Ramos (cell line): ENCODE measurements around the gene KCND3.

Source experiments
- in situ Hi-C: fragments of 300-500 bp; cut with MboI; formaldehyde crosslinking; loops from one replicate; pipeline ENCODE4 v1.14.3; 2022; ENCODE audit warnings: low sequenced_read_pairs; ENCODE audit not compliant: unreplicated experiment

Gene KCND3

DNA sequence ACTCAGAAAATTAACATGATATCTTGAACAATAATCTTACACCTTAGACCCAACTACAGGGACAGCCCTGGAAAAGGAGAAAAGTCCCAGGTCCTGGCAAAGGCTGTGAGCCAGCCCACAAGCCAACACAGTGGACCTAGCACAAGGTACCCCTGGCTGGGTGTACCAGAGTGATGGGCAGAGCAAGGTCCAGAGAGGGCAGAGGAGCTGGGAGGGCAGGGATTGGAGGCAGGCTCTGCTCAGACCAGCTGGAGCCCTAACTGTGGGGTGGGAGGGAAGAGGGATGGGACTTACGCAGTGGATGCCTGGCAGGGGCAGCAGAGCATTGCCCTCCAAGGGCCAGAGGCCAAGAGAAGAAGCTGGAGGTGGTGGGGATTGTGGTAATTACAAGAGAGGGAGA, 101.6 kb downstream of the KCND3 start:
- in situ Hi-C loops: no loop called here

DNA sequence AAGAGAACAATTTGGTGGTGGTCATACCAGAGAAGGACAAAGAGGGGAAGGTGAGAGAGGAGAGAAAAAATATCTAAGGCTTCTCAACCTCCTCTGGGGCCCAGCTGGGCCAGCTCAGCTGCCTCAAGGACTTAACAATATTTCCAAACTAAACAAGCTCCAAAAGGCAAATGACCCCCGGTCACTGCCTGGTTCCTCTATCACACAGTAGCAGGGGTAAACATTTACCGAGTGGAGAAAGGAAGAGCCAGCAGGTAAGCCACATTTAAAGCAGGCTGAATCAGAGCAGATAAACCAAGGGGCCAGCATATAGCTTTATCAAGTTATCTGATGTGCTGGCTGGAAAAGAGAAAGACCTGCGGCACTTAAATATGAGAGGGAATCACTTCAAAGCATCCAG, 102.1 kb downstream of the KCND3 start:
- in situ Hi-C loops: no loop called here

DNA sequence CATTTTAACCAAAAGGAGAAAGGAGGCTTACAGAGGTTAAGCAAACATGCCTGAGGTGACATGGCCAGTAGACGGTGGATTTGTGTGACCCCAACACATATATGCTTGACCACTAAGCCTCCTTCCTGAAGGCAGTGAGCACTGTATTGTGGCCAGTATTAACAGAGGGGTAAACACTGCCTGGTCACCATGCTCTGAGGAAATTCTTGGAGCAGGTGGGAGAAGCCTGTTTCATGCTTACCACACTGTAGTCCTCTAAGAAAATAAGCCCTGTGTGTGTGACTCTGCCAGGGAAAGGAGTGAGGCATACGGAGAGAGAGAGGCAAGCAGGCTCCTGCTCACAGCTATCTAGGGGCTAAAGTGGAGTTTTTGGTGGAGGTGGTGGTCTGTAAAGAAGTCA, 102.7 kb downstream of the KCND3 start:
- in situ Hi-C loops: no loop called here

DNA sequence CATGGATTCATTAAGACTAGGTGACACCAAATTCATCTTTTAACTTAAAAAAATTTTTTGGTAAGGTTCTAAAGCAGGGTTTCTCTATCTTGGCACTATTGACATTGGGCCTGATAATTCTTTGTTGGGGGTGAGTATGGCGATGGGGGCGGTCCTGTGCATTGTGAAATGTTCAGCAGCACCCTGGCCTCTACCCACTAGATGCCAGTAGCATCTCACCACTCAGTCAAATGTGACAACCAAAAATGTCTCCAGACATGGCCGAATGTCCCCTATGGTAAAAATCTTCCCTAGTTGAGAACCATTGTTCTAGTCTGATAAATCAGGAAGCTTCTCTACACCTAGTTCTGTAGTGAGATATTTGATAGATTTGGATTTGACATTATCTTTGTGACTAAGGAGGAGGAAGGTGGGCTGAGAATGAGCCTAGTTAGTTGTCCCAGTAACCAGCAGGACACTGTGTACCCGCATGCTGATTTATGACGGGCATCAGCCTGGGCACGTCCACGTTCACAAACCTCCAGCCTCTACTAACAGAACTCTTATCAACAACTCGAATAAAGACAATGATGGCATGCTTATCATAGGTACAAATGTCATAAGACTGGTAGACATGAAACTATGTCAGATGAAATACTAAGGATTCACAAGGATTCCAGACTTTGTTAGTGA, 104.6 kb downstream of the KCND3 start:
- in situ Hi-C loops: no loop called here

DNA sequence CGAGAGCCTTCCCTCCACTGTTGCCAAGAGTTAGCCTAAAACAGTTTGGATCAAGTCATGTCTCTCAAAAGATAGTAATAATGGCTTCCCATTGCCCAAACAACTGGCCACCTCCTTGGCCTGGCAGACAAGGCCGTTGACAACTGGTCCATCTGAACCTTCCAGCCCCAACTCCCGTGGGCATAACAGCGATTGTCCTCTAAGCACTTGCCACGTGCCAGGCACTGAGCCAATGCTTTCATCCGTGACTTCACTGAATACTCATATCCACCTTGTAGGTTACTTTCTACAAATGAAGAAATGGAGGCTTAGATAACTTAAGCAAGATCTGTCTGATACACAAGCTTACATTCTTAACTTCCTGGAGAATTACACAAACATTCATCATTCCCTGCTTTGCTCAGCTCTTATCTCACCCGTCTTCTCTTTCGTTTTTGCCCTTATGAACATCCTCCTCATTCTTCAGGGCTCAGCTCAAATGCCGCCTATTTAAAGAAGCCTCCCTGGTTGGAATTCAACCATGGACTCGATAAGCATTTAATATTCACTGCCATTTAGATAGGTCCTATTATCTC, 106.4 kb downstream of the KCND3 start:
- in situ Hi-C loops: no loop called here

DNA sequence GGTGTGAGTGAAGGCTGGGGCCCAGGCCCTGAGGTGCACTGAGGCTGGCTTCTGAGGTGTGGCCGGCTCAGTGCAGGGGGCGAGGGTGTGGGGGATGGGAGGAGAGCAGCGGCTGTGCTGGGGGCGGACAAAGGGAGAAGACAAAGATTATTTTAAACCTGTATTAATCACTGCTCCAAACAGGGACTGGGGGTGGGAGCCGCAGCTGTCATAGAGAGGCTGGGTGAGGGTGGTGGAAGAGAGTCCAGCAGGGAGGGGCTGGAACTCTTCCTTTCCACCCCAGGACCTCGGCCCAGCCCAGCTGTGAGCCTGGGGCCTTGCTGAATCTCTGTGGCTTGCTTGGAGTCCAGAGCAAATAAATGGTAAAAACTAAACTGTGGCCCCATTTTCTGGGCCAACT, 106.9 kb downstream of the KCND3 start:
- in situ Hi-C loops: no loop called here

DNA sequence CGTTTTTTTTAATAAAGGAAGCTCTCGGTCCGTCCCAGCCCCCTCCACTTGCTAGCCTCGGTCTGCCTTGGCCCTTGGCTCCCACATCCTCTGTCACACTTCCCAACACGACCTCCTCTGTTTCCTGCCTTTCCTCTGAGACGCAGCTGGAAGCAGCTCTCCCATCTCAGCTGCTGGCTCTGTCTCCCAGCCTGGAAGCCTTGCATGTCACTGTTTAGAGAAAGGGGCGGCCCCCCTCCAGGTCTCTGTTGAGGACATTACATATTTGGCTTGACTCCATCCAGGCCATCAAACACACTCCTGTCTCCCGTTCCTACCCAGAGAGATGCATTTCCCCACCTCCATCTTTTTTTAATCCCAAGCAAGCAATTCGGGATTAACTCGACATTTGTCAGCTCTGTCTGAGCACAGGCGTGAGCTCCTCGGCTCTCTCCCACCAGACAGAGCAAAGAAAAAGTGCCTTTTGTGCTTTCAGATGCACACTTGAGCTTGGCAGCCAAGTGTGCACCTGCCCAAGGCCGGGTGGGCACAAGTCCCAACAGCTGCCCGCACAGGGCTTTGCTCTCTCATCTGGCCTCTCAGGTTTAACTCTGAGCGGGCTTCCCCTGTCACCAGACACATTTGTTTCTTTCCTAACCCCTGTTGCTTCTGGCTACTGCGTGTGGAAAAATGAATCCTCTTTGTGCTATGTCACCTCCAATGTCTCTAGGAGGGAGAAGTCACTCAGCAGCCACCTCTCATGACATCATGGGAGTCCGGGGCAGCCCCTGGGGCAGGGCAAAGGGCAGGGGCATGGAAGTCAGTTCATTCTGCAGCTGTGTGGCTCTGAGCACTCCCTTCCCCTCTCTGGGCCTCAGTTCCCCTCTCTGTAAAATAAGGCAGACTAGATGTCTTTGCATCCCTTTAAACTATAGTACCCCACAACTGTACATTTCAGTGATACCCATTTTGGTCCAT, 108.3 kb downstream of the KCND3 start:
- in situ Hi-C loops: no loop called here

DNA sequence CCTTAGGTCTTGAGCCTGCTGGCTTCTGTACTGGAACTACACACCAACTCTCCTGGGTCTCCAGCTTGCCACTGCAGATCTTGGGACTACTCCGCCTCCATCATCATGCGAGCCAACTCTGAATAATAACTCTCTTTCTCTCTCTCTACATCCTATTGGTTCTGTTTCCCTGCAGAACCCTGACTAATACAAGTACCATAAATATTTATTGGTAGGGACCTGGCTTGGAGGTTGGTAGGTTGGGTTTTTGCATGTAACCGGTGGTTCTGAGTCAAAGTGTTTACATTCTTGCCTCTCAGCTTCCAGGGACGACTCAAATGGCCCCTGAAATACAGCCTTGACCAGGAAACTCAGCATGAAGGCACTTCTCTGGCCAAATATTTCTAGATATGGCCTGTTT, 110.4 kb downstream of the KCND3 start:
- in situ Hi-C loops: no loop called here

DNA sequence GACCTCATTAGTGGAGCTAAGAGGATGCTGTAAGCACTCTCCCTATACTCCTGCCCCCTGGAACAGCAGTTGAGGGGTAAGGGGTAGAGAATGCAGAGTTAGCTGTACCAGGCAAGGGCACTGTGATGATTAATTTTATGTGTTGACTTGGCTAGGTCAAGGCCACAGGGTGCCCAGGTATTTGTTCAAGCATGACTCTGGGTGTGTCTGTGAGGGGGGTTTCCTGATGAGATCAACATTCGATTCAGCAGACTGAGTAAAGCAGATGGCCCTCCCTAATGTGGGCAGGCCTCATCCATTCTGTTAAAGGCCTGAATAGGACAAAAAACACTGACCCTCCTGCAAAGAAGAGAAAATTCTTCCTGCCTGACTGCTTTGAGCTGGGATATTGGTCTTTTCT, 110.8 kb downstream of the KCND3 start:
- in situ Hi-C loops: no loop called here

DNA sequence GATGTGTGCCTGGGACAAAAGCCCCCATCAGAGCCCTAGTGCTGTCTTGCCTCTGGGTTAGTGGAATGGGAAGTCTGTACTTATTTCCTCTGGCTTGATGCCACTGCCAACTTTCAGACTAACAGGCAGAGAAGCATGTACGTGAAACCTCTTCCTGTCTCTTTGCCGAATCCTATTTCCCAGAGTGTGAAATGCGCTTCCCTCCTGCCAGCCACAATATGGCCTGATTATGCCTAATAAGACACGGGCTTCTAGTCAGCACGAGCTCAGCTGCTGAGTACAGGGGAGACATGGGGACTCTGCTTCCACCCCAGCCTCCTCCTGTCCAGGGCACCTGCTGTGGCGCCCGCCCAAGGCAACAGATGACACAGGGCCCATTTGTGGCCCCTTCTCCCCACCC, 111.4 kb downstream of the KCND3 start:
- in situ Hi-C loops: no loop called here

DNA sequence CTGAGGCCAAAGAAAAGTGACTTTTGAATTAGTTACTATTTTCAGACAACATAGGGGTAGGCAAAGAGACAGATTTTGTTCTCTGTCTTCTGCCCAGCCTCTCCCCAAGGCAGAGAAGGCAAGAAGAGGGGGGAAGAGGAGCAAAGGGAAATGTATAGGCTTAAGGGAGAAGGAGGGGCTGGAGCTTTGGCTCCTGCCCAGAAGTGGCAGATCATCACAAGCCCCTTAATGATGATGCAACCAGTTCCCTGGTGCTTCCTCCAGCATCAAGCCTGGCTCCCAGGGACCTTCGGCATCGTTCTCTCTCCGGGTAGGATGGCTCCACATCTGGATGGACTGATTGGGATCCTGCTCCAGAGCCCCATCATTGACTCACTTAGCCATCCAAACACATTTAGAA, 112.8 kb downstream of the KCND3 start:
- in situ Hi-C loops: no loop called here

DNA sequence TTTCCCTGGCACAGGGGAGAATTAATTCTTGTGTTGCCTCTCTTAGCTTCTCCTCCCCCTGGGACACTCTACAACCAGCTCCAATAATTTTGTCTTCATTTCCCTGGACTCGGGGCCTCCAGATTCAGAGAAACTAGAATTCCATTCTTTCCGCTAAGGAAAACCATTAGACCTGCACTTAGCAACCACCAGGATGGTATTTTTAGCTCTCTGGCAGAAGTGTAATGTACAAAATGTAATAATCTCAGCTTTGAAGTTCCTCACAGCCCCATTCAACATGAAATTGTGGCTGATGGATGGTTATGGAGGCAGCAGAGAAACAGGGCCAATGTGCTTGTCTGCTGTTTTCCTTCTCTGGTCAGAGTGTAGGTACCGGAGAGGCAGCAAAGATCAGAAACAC, 113.8 kb downstream of the KCND3 start:
- in situ Hi-C loops: no loop called here

DNA sequence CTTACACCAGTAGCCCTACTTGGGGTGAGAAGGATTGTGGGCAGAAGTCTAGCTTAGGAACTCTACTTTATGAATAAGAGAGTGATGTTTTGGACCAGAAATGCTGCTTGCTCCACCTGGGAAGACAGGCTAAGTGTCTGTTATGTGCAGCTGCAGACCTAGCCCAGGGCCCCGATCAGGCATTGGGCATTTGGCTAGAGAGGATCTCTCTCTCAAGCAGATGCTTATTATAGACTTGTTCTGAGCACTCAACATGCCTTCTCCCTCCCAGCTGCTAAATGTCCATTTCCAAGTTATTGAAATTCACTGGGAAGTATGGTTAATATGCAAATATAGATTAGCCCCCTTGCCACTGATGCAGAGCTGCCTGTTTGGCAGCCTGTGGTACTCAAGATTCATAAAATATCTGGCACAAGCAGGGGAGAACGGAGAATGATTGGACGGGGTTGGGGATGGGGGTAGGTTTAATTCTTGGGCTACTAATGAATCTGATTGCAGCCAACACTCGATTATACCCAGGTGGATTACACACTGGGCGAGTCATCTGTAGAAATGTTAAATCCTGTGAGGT, 115.9 kb downstream of the KCND3 start:
- in situ Hi-C loops: no loop called here

DNA sequence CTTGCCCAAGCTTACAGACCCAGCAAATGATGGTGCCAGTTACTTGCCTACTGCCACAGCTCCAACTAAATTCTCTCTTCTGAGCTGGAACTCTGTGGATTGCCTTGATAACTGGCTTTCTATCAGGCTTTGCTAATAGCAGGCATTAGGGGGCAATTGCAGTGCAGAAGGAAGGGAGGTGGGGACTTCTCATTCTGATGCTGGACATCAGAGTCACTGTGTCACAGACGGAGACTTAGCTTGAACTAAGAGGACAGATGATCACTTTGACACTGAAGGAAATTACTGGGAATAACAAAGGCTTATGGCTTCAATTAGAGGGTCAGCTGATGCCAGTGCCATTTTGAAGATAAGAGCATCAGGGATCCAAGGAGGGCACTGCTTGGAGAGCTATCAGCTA, 119.3 kb downstream of the KCND3 start:
- in situ Hi-C loops: no loop called here

DNA sequence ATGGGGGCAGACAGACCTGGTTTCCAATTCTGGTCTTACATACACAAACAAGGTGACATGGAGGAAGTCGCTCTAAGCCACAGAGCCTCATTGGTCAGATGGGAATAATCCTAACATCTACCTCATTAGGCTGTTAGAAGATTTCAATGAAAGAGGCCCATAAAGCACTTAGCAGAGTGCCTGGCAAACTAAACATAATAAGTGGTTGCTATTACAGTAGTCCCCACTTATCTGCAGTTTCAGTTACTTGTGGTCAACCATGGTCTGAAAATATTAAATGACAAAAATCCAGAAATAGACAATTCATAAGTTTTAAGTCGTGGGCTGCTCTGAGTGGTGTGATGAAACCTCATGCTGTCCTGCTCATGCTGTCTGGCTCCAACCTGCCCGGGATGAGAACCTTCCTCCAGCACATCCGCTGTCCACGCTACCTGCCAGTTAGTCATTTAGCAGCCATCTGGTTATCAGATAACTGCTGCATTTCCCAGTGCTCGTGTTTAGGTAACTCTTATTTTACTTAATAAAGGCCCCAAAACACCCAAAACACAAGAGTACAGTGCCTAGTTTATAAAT, 121.5 kb downstream of the KCND3 start:
- in situ Hi-C loops: no loop called here

DNA sequence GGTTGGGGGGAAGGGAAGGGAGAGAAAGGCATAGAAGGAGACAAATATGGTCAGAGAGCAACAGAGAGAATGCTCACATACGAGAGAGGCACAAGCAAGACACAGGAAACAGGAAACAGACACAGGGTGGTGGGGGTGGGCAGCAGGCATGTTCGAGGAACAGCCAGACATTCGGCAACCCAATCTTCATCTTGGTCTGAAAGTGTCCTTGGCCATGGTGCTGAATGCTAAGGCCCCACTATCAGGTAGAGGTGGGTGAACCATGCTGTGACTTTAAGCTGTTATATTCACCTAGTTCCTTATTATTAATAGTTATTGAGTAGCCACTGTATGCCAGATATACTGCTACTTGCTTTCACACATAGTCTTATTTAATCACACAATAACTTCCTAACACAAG, 124.6 kb downstream of the KCND3 start:
- in situ Hi-C loops: no loop called here

DNA sequence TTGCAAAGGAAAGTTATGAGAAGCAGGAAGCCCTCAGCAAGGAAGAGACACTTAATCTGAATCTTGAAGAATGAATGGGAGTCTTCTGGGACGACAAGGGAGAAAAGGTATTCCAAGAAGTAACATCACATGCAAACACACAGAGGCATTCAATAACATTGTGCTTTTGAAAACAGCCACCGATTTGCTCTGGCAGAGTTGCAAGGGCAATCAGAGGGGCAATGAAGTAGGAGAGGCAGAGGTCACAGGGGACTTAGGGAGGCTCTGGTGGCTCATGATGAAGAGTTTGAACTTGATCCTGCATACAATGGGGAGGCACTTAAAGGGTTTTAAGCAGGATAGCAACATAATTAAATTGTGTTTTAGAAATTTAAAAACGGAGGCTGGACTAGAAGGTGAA, 126.1 kb downstream of the KCND3 start:
- in situ Hi-C loops: no loop called here

DNA sequence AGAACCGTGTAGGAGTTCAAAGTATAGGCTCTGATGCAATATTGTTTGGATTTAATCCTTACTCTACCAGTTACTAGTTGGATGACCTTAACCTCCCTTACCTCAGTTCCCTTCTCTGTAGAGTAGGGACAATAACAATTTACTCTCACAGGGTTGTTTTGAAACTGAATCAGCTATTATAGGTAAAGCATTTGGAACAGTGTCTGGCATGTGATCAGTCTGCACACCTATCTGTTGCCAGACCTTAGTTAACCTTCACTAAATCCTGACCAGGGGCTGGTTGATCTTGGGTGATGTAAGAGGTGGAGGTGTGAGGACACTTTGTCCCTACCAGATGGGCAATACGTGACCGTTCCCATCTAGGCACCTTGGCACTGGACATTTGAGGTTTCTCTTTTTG, 126.9 kb downstream of the KCND3 start:
- in situ Hi-C loops: no loop called here

DNA sequence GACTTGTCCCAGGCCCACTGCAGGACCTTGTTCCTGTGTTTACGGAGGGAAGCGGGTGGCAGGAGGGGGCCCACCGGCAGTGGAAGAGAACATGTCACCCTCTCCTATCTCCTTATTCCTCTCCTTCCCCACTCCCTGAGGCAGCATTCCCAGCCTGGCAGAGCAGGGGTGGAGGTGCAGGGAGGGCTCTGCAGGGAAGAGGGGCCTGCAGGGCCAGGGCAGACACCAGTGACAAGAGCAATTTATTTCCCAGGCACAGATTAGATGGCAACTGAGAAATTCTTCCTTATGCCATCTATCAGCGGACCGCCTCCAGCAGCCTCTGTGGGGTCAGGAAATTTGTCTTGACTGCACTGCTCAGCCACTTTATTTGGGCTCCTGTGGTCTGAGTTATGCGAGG, 127.9 kb downstream of the KCND3 start:
- in situ Hi-C loops: no loop called here

DNA sequence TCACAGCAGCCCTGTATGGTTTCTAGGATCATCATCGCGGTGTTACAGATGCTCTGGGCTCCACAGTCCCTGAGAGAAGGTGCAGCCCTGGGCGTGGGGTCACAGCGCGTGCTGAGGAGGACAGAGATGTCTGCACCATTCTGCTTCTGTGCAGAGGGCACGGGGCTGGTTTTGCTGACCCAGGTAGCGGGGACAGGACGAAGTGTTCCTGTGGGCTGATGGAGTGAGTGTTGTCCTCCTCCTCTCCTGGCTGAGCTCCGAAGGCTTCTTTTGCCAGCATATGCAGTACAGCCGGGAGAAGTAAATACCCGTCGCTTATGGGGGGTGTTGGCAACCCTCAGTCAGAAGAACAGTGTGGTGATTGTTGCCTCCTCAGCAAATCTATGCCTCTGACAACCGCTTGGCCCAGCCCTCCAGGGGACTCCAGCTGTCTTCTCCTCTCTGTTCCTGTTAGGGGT, 132.2 kb downstream of the KCND3 start:
- in situ Hi-C loops: no loop called here
